Uterus (tissue), 2 donors: Measurements from ENCODE around the gene CSPG4.

Source experiments
- POLR2A ChIP-seq, 2 donors: fragments of 450-650 bp; IDR thresholded peaks; one replicate each; pipeline ENCODE4 v1.6.1; 2016; ENCODE audit warnings: antibody characterized with exemption in 2 of 2, mild to moderate bottlenecking in 1 of 2, moderate library complexity in 1 of 2
- TF ChIP-seq, protein P1 (sequence below), 4 experiments: fragments of 200-600 bp in 2 of 4; fragments of 450-650 bp in 2 of 4; sonication (generic) in 2 of 4; IDR thresholded peaks; one replicate each; pipeline ENCODE4 v1.5.1; 2016 to 2019; ENCODE audit warnings: antibody characterized with exemption in 4 of 4, mild to moderate bottlenecking in 2 of 4, moderate library complexity in 1 of 4

DNA sequence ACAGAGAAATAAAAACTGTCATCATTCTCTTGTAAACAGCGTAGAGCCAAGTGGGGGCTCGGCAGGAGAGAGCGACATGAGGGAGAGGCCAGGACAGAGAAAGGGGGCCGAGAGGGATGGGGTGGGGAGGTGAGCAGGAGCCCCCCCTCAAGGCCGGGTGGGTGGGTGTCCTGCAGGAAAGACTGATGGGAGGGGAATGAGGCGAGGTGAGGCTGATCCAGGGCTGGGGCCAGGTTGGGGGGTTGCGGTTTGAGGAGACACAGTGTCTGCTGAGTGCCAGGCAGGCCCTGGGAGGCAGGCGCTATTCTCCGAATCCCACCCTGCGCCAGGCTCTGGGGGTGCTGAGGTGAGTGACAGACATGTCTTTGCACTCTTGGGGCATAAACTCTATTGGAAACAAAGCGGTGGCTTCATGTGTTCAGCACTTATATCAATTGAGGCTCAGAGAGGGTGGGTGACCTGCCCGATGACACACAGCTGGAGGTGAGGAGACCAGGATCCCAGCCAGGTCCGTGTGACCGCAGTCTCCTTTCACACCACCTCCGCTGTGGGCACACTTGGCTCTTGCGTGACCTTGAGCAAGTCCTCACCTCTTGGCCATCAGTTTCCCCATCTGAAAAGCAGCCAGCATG is 19.6 kb upstream of the CSPG4 start:
- no peak for TF ChIP-seq POLR2A (IDR thresholded peaks at IDR 0.05)
- TF ChIP-seq, protein P1, sequence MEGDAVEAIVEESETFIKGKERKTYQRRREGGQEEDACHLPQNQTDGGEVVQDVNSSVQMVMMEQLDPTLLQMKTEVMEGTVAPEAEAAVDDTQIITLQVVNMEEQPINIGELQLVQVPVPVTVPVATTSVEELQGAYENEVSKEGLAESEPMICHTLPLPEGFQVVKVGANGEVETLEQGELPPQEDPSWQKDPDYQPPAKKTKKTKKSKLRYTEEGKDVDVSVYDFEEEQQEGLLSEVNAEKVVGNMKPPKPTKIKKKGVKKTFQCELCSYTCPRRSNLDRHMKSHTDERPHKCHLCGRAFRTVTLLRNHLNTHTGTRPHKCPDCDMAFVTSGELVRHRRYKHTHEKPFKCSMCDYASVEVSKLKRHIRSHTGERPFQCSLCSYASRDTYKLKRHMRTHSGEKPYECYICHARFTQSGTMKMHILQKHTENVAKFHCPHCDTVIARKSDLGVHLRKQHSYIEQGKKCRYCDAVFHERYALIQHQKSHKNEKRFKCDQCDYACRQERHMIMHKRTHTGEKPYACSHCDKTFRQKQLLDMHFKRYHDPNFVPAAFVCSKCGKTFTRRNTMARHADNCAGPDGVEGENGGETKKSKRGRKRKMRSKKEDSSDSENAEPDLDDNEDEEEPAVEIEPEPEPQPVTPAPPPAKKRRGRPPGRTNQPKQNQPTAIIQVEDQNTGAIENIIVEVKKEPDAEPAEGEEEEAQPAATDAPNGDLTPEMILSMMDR (IDR thresholded peaks at IDR 0.05), result no peak
